ENCODE data around the gene FOXE3.

Gene FOXE3

DNA sequence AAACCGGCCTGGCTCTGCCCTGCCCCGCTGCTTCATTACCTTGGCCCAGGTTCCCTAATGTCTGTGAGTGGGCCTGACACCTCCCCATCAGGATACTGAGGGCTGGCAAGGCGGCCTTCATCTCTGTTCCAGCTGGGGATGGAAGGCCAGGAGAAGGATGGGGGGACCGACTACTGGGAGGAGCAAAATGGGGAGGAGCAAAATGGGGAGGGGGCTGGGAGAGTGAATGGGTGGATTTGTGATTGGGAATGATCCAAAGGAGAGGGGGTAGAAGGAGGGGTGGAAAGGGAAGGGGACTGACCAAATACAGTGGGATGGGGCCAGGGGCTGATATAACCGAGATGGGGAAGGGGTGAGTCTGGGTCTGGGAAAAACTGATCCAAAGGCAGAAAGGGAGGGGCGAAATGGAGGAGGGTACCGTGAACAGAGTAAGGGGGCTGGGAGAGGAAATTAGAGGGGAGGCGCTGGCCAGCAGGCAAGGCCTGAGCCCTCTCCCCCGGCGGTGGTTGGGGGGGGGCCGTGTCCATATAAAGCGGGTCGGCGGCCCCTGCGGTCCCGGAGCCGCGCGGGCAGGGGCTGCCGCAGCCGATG lies at the start of gene FOXE3:
Gene FOXE3 (plus strand): TSS at position 558 of the 591 bp plus-strand sequence. CDS start 31 bp downstream, at position 589.
- DNase-seq = no peak

DNA sequence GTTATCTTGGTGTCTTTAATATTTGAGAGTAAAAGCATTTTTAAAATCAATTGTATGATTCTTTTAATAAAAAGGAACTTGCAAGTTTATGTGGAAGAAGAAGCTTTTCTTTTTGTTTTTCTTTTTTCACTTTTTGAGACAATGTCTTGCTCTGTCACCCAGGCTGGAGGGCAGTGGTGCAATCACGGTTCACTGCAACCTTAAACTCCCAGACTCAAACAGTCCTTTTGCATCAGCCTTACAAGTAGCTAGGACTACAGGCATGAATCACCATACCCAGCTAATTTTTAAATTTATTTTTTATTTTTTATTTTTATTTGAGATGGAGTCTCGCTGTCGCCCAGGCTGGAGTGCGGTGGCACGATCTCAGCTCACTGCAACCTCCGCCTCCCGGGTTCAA lies 48.4 kb upstream of the FOXE3 start:
- no peak for DNase-seq

DNA sequence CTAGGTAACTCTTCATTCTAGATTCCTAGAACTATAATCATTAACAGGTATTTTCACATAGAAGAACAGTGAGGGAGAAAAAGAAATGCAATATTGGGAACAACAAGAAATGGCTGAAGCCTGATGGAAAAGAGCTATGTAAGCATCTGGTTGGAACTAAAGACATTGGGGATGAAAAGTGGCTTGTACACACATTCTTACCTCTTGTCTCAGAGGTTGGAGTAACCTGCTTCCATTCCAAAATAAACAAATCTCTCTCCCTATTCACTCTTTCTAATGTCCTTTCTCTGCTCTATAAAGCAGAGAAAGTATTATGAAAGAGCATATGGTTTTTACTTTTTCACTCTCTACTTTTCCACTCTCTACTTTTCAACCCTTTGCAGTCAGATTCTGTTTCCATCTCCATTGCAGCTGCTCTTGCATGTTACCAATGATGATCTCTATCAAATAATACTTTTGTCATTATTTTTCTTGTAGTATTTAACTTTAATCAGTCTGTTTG lies 45.0 kb upstream of the FOXE3 start:
- no peak for DNase-seq

- no peak for DNase-seq
These were observed 41.6 kb upstream of the FOXE3 start for GRCh38 chr1:47374501-47374900.

DNA sequence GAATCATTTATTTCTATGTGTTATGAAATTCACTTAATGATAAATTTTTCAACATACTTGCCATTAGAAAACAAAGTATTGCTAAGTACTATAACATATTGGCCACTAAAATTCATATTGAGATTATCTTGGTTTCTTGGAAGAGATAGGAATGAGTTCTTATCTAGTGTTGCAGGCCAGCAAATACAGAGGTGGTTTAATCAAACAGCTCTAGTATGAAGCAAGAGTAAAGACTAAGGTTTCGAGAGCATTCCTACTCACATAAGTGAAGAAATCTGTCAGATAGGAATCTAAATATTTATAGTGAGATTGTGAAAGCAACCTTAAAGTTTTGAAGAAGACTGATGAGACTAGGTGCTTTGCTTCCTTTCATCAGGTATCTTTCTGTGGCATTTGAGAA lies 37.9 kb upstream of the FOXE3 start:
- DNase-seq = no peak

- DNase-seq = no peak
These were observed 35.4 kb upstream of the FOXE3 start for GRCh38 chr1:47380699-47381098.

DNA sequence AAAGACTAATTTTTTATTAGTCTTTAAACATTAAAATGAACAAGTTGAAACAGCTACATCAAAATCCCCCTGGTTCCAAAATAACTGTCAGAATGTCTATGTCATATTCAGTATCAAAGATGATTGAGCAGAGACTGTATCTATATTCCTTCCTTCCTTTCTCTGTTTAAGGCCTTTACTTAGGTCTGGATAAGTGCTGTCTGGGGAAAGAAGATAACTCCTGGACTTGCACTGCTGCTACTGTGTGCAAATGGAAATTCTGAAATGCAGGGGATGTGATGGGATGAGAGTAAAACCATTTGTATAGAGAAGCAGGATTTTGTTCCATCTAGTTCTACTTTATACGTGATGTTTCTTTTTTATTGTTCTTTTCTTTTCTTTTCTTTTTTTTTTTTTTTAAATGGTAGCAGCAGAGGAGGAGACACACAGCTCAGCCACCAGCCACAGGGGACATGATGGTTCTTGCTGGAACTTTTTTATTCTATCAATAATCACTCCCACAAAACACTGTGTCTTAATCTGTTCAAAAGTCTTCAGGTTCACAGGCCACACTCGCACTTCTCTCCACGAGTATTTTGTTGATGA lies 33.6 kb upstream of the FOXE3 start:
- DNase-seq = no peak

DNA sequence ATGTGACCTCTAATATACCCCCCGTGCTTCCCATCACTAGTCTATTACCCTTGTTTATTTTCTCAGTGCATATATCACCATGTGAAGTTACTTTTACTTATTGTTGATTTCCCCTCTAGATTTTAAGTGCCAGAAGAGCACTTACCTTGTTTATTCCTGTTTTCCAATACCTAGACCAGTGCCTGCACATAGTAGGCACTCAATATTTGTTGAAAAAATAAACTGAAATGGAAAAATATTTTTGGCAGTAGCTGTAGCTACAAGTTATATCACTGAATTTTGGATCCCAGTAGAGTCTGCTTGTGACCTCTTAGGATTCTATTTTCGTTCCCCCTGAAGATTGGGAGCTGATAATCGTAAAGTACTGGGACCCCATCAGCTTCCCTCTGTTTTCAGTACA lies 32.0 kb upstream of the FOXE3 start:
- DNase-seq = no peak

- no peak for DNase-seq
These were observed 31.1 kb upstream of the FOXE3 start for GRCh38 chr1:47385020-47385419.

DNA sequence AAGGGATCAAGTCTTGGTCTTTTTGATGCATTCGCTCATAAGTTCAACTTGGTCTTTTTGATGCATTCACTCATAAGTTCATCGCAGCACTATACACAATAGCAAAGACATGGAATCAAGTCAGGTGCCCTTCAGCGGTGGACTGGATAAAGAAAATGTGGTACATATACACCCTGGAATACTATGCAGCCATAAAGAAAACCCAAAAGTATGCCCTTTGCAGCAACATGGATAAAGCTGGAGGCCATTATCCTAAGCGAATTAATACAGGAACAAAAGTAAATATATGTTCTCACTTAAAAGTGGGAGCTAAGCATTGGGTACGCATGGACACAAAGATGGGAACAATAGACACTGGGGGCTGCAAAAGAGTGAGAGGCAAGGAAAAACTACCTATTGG lies 29.8 kb upstream of the FOXE3 start:
- DNase-seq = no peak

DNA sequence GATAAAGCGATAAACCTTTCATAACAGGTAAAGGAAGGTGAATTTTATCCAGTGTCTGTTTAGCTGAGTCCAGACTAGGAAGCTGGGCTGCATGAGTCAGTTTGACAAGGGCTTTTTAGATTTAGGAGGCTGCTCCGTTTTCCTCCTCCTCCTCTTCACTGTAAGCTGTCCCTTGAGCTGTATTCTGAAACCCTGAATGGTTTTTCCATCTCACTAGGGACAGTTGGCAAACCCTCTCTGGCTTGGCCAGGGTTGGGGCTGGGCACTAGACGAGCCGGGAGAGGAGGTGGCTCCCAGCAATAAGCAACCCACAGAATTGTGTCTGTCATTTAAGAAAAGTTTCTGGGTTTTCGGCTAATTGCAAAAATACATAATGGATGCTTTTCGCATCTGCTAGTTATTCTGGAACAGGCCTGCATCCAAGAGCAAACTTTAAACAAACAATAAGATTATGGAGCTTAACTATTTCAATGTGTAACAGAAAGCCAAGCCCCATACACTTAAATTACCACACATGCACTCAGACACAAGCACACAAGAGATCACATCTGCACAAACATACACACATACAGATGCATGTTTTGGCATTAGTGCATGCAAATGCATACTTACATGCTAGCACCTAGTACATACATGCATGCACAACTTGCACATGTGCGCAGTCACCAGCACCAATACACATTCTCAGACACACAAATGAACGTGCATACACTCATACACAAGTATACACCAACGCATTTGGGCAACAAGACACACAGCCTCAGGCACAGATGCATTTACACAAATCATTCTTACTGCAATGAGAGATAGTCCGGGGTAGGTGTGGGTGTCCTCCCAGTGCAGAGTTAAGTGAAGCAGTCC lies 27.8 kb upstream of the FOXE3 start:
- DNase-seq = no peak

GRCh38 chr1:47388891-47389238 lies 27.2 kb upstream of the FOXE3 start:
- DNase-seq = peak; percentile 78

DNA sequence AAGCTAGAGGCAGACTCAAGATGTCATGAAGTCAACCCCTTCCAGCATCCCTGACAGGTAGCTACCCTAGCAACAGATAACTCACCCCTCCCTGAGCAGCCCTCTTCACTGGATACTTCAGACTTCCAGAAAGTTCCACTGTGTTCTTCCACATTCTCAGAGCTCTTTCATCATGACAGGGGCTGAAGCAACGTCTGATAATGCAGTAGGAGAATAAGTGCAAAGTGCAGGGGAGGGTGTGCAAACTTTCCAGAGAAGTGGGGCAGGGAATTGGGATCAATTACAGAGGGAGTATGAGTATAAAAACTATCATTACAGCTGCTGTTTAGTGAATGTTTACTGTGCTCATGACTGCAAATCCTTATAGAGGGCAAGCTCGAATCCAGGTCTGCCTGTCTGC lies 26.4 kb upstream of the FOXE3 start:
- no peak for DNase-seq

DNA sequence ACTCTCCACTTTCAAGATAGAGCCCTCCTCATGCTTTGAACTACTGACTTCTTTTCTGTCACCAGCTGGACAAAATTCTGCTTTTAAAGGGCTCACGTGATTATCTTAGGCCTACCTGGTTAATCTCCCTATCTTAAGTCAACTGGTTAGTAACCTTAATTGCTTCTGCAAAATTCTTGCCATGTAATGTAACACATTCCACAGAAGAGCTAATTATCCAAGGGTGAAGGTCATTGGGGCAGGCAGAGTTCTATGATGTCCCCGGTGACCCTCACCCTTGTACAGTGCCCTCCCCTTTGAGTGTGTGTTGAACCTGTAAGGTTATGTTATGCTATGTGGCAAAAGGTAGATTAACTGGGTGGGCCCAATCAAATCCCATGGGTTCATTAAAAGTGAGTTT lies 25.2 kb upstream of the FOXE3 start:
- no peak for DNase-seq

GRCh38 chr1:47393141-47393540 lies 22.9 kb upstream of the FOXE3 start:
- no peak for DNase-seq

DNA sequence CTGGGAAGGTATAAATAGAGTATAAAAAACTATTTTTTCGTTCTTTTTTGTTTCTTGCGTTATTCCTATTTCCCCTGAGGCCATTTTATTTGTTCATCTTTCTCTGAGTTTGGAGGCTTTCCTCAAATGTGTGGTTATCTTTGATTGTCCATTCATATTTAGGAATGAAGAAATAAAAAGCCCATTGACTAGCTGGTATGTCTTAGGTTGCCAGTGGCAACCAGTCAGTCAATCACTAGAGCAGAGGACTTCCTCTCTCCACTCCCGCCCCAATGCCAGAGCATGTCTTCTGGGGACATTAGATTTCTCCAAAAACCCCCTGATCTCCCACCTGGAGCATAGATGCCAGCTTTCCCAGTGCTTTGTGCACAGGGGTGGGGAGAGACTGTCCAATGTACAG lies 20.7 kb upstream of the FOXE3 start:
- no peak for DNase-seq

- no peak for DNase-seq
These were observed 19.4 kb upstream of the FOXE3 start for GRCh38 chr1:47396671-47397196.

GRCh38 chr1:47399138-47399845 lies 16.8 kb upstream of the FOXE3 start:
- peak; percentile 5 for DNase-seq

GRCh38 chr1:47399846-47400155 lies 16.3 kb upstream of the FOXE3 start:
- no peak for DNase-seq

- DNase-seq = no peak
These were observed 14.3 kb upstream of the FOXE3 start for GRCh38 chr1:47401761-47402160.

- no peak for DNase-seq
These were observed 13.5 kb upstream of the FOXE3 start for GRCh38 chr1:47402591-47402990.

DNA sequence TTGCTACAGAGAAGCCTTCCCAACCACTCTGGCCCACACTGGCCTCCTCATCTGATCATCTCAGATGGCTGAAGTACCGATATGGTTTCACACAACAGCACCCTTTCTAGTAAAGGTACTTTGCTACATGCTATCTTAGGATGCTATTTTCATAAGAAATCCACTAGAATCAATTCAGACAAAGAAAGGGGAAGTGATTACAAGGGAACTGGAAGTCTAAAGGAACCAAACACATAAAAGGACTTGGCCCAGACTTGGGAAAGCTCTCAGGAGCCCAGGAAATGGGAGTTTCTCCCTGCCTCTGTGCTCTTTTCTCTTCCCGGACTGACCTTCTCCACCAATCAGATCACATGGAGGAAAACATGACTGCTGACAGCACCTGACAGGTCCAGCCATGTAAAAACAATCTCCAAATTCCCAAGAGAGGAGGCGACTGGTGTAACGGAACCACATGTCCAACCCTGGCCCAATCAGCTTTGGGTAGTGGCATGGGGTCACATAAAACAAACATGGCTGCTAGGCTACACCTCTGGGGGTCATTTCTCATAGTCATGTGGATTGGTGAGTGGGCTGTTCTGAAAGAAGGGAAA lies 12.7 kb upstream of the FOXE3 start:
- DNase-seq = no peak

DNA sequence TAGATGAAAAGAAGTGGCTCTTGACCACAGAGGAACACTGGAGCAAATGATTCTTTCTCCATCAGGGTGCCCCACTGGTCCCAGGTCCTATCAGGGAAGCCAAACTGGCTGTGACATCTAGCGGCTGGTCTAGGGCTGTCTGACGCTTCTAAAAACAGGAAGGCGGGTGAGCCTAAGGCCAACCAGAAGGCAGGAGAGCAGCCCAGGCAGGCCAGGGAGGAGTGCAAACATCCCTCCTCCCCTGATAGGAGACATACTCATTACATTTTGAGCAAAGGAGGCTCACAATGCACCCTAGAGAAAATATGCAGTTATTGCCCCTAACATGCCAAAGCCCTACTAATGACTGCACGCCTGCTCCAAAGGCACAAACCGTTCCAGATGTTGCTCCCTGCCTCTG lies 10.4 kb upstream of the FOXE3 start:
- no peak for DNase-seq

Data from activated CD8-positive, alpha-beta memory T cell treated with anti-CD3 and anti-CD28 coated beads for 24 hours (primary cell).